NOMO-1 treated with dmso at 0.1 percent for 144 hours (cell line): ENCODE results near the gene NKD1.

Source experiments
- DNase-seq: peaks from one replicate; lab custom pipeline; 2025; ENCODE audit not compliant: unreplicated experiment; lab: John Stamatoyannopoulos, UW

Gene NKD1

GRCh38 chr16:50622643-50623369 lies 74.6 kb downstream of the NKD1 start:
- DNase-seq = no peak

- no peak for DNase-seq
Measured at GRCh38 chr16:50624449-50624970, 76.3 kb downstream of the NKD1 start.

- no peak for DNase-seq
Measured at GRCh38 chr16:50625374-50625773, 77.2 kb downstream of the NKD1 start.

GRCh38 chr16:50626868-50627267 lies 78.7 kb downstream of the NKD1 start:
- DNase-seq = no peak

GRCh38 chr16:50627419-50627818 lies 79.2 kb downstream of the NKD1 start:
- DNase-seq = no peak

- DNase-seq = no peak
Measured at GRCh38 chr16:50628156-50628802, 80.1 kb downstream of the NKD1 start.

- DNase-seq = no peak
Measured at GRCh38 chr16:50629334-50629733, 81.1 kb downstream of the NKD1 start.

- DNase-seq = no peak
Measured at GRCh38 chr16:50630394-50631020, 82.3 kb downstream of the NKD1 start.

GRCh38 chr16:50631249-50631984 lies 83.2 kb downstream of the NKD1 start:
- DNase-seq = no peak

- no peak for DNase-seq
Measured at GRCh38 chr16:50631985-50632576, 83.9 kb downstream of the NKD1 start.

- no peak for DNase-seq
Measured at GRCh38 chr16:50632927-50633800, 85.0 kb downstream of the NKD1 start.

GRCh38 chr16:50634090-50634489 lies 85.9 kb downstream of the NKD1 start:
- no peak for DNase-seq

GRCh38 chr16:50634947-50635346 lies 86.8 kb downstream of the NKD1 start:
- DNase-seq = no peak

GRCh38 chr16:50635505-50636392 lies 87.6 kb downstream of the NKD1 start:
- DNase-seq = no peak

GRCh38 chr16:50636753-50637374 lies 88.7 kb downstream of the NKD1 start:
- DNase-seq = no peak

- DNase-seq = no peak
Measured at GRCh38 chr16:50637716-50638602, 89.8 kb downstream of the NKD1 start.

- no peak for DNase-seq
Measured at GRCh38 chr16:50638816-50639670, 90.8 kb downstream of the NKD1 start.
